ENCODE results near the gene AMPD3.

Gene AMPD3

DNA sequence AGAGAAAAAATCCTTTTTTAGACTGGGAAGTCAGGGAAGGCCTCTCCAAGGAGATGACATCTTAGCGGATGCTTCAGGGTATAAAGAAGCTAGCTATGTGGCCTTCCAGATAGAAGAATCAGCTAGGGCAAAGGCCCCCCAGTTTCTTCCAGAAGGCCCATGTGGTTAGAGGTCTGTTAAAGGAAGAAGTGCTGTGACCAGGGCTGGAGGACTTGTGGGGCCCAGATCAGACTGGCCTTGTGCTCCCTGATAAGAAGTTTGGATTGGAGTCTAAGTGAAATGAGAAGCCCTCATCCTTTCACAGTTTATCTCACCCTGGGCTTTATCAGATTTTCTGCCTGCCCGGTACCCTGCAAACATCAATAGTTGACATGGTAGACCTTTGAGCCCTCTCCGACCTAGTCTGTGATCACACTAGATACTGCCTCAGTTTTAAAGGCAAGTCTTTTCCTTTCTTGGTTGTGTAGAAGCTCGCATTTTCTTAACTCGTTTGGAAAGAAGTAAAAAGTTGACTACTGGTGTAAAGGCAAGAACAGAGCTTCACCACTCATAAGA lies 7.8 kb downstream of the AMPD3 start:
- no peak for DNase-seq

DNA sequence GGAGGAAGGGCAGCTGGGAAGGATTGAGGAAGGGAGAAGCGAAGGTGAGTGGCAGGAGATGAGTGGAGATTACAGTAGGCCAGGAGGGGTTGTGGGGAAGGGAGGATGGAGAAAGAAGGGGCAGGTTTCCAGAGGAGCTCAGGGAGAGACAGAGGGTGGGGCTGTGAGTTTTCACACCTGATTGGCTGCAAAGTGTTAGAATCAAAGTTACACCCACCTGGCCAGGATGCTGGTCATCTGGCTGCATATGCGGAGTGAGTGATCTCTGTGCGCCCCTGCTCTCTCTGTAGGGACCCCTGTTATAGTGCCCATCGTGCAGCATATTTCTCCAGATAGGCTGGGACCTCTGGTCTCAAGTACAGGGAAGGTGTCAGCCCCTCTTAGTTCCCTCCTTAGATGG lies 18.3 kb downstream of the AMPD3 start:
- DNase-seq: no peak

DNA sequence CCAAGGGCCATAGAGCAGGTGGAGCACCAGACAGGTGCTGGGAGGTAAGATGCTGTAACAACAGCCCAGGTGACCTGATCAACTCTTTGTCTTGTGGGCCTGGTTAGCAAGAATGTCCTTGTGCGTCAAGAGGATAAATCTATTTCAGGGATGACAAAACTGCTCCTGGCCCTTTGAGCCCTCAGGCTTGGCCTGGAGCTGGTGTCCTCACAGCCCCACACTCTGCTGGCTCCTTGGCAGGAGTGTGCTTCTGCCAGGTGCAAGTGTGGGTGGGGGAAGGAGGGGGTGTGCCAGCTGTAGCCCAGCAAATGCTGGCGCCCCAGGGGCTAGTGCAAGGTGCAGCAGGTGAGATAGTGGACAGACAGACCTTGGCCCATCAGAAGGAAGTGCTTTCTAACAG lies 19.5 kb downstream of the AMPD3 start:
- DNase-seq: no peak

GRCh38 chr11:10476342-10476741 lies 21.3 kb downstream of the AMPD3 start:
- DNase-seq: no peak

- DNase-seq: no peak
Observed at GRCh38 chr11:10476927-10477689, 22.0 kb downstream of the AMPD3 start.

- no peak for DNase-seq
Observed at GRCh38 chr11:10477690-10478046, 22.6 kb downstream of the AMPD3 start.

DNA sequence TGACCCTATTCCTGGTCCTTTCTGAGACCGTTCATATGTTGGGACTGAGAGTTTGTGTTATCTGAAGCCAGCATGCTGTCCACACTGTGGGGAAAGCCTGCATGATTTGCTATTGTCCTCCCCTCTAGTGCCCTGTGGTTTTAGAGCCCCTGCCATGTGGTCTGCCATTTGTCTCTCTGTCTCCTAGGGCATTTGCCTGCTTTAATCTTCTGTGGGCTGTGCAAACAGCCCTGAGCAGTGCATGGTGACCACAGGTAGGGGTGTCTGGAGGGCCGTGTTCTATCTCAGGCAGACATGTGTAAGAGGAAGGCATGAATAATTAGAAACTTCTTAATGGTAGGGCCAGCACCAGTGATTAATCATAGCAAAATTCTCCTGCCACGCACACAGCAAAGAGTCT lies 23.0 kb downstream of the AMPD3 start:
- no peak for DNase-seq

- DNase-seq: no peak
Observed at GRCh38 chr11:10478574-10479550, 23.8 kb downstream of the AMPD3 start.

GRCh38 chr11:10480026-10480425 lies 25.0 kb downstream of the AMPD3 start:
- DNase-seq: no peak

- no peak for DNase-seq
Observed at GRCh38 chr11:10480760-10481159, 25.7 kb downstream of the AMPD3 start.

DNA sequence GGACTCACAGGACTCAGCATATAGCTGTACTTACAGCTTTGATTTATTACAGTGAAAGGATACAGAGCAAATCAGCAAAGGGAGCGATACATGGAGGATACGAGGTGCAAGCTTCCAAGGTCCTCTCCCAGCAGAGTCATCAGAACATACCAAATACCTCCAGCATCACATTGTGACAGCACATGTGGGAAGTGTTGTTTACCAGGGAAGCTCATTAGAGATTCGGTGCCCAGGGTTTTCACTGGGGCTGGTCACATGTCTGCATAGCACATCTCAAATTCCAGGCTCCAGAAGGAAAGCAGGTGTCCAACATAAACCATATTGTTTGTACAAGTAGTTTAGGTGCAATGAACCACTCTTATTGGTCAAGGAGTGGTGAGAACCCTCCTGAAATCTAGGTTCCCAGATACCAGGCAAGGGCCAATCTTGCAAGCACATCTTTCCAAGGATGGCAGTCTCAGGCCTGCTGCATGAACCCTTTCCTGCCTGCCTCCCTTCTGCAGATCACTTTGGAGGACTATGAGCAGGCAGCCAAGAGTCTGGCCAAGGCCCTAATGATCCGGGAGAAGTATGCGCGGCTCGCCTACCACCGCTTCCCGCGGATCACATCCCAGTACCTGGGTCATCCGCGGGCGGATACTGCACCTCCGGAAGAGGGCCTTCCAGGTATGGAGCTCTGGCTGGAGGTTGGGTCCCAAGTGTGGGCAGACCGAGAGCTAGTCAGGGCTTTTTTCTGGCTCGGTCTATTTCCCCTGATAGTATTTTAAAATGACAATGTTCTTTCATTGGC lies 26.7 kb downstream of the AMPD3 start:
- no peak for DNase-seq

DNA sequence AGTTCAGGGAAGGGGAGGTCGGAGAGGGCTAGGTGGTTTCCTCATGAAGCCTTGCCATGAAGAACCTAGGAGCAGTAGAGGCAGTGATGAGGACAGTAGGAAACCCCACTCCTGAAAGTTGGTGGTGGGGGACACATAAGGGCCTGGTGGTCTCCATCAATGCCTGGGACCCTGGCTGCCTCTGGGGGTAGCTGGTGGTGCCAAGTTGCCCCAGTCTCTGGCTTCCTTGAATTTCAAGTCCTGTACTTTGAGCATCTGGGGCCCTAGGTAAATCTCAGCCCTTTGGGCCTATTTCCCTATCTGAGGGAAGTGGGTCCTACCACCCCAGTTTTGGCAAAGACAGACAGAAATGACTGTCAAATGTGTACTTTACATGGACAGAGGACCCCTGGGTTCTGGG lies 28.1 kb downstream of the AMPD3 start:
- DNase-seq: no peak

DNA sequence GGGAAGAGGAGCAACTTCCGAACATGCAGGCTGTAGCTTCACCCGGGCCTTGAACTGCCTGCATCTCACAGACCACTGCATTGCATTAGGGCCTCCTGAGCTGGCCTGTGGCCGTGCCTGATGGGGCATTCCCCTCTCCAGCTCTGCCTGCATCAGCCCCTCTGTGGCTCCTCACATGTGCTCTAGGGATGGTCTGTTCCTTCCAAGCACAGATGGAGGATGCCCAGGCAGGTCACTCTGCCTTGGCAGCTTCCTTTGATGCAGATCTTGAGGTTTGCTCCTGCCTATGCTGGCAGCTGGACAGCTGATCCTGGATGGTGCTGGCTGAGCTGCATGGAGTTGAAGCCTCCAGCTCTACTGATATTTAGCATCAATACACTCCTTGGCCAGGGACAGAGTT lies 28.5 kb downstream of the AMPD3 start:
- no peak for DNase-seq

DNA sequence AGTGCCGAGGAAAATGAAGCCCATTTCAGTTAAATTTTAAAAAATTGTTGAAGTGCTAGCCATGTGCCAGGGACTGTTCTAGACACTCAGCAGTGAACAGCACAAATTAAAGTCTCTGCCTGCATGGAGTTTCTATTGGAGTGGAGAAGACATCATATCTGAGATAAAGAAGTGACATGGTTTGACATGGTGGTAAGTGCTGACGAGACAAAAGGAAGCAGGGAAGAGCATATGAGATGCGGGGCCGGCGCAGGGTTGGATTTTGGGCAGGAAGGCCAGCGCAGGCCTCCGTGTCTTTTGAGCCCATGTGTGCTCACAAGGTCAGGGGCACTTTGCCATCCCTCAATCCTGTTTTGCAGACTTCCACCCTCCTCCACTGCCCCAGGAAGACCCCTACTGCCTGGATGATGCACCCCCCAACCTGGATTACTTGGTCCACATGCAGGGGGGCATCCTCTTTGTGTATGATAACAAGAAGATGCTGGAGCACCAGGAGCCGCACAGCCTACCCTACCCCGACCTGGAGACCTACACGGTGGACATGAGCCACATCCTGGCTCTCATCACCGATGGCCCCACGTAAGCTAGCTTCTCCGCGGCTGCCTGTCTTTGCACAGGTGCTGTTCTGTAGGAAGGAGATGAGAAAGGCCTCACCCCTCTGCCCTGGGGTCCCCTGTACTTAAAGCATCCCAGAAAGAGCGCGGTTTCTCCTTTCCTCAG lies 29.6 kb downstream of the AMPD3 start:
- DNase-seq: no peak

GRCh38 chr11:10485646-10486045 lies 30.6 kb downstream of the AMPD3 start:
- DNase-seq: no peak

DNA sequence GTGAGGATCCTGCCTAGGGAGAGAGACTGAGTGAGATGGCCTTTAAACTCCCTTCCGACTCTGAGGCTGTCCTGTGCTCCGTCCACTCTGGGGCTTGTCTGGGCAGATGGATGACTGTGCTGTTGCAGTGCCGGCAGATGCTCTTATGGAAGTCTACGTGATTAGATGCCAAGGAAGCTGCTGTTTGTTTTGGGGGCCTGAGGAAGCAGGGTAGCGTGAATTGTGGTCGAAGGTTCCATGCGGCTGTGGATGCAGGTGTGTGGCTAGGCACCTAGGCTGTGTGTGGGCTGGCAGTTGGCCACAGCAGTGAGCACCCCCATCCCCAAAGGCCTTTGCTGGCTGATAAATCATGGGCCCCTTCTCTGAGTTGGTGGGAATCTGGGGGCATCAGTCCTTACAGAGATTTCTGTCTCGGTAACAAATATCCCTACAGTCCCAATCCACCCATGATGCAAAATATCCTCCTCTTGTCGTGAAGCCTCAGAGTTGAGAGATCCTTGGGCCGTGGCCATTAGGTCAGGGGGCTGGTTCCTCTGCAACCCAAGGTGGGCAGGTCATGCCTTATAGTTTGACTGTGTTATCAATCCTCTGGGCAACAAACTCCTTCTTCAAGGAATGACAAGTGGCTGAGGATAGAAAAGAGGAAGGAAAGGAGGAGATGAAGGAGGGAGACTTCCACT lies 31.2 kb downstream of the AMPD3 start:
- DNase-seq: no peak

GRCh38 chr11:10487002-10487647 lies 32.1 kb downstream of the AMPD3 start:
- DNase-seq: no peak

DNA sequence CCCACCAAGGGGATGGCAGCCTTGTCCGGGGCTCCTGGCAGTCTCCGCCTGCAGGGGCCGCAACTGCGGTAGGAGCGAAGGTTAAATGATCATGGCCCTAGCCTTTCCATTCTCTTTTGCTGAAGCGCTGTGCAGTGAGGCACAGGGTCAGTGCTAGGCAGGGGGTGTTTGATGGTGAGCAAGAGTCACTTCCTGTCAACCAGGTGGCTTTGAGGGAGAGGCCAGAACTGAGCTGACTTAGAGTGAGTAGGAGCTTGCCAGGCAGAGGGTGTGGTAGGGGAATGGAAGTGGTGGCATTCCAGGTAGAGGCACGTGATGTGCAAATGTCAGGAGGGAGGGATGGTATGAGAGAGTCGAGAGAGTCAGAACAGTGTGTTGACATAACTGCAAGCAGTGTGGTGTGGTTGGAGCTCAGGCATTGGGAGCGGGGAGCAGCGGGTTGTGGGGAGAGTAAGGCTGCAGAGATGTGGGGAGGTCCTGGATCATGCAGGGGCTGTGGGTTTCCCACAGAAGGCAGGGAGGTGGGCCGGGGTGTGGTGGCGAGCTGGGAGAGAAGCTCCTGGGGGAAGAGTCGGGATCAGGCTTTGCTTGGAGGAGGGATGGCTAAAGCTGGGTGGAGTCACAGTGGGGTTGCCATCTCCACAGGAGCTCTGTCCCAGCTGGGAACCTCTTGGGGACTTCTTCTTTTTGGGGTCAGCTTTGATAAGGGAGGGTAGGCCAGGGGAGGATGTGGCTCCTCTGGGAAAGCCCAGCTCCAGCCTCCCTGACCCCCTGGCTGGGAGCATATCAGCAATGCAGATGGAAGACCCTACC lies 33.3 kb downstream of the AMPD3 start:
- DNase-seq: no peak

DNA sequence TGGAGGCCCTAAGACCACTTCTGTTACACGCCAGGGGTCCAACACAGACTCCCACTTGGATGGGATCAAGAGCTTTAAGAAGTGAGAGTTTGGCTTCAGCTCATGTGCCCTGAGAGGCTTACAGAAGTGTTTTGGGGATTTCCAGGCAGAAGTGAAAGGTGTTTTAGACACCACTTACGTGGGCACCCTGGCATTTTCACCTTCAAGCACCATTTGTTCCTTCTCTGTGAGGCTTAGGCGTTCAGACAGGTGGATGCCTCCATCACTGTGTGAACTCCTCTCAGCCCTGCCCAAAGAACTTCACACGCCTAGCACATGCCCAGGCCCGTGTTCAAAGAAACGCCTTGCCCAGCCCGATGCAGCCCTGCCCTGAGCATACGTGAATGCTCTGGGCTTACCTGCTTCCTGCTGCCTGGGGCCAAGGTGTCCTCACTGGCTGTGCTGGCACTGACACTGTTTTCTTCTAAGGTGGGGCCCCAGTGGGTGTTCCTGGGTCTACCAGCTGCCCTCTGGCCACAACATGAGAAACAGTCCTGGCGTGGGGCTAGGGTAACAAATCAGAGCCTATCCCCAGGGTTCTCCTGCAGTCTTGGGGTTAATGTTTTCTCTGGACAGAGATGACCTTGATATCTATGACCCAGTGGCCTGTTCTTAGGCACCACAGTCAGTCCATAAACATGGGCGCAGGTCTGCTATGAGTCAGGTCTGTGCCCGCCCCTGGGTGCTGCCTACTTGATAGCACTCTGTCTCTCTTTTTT lies 34.0 kb downstream of the AMPD3 start:
- DNase-seq: no peak

GRCh38 chr11:10490032-10490397 lies 35.0 kb downstream of the AMPD3 start:
- DNase-seq: no peak
